Medulla oblongata (tissue), 1 donor: ENCODE data around the gene OR1M1.
A peak's percentile ranks its signal among the peaks of the same experiment; 100 is the strongest.

ENCODE experiments used
- DNase-seq: peaks from one replicate; pipeline ENCODE4 v3.0.0-alpha.2; 2015; ENCODE audit errors: extremely low spot score

The OR1M1 gene

GRCh38 chr19:9075064-9075949 lies 11.6 kb upstream of the OR1M1 start:
- DNase-seq, result peak; percentile 64

GRCh38 chr19:9076901-9077300 lies 10.0 kb upstream of the OR1M1 start:
- no peak for DNase-seq

GRCh38 chr19:9078651-9079050 lies 8.2 kb upstream of the OR1M1 start:
- no peak for DNase-seq

GRCh38 chr19:9107375-9107774 lies 20.5 kb downstream of the OR1M1 start, which contains the start of gene OR7G2:
TSS of gene OR7G2 (minus strand) at chr19:9107475. CDS start at chr19:9103243, 4,232 bp downstream.
- DNase-seq, result no peak

GRCh38 chr19:9109959-9110358 lies 23.1 kb downstream of the OR1M1 start:
- DNase-seq, result no peak

- DNase-seq, result no peak
Observed at GRCh38 chr19:9115307-9115813, 28.5 kb downstream of the OR1M1 start, which contains the start of gene OR7G1. TSS of gene OR7G1 (minus strand) at chr19:9115763. CDS start at chr19:9115763, 0 bp downstream.

GRCh38 chr19:9116547-9116946 lies 29.7 kb downstream of the OR1M1 start:
- no peak for DNase-seq

- DNase-seq, result no peak
Observed at GRCh38 chr19:9126900-9127405, 40.1 kb downstream of the OR1M1 start, which contains the start of gene OR7G3. TSS of gene OR7G3 (minus strand) at chr19:9126950. CDS start at chr19:9126950, 0 bp downstream.

GRCh38 chr19:9128171-9128570 lies 41.3 kb downstream of the OR1M1 start:
- DNase-seq, result no peak

GRCh38 chr19:9130965-9131364 lies 44.1 kb downstream of the OR1M1 start:
- peak; percentile 13 for DNase-seq

- no peak for DNase-seq
Observed at GRCh38 chr19:9132422-9132821, 45.6 kb downstream of the OR1M1 start.

- DNase-seq, result no peak
Observed at GRCh38 chr19:9139609-9140158, 52.8 kb downstream of the OR1M1 start.

- DNase-seq, result peak; percentile 98
Observed at GRCh38 chr19:9140159-9140874, 53.5 kb downstream of the OR1M1 start, which contains the start of gene ZNF317. TSS of gene ZNF317 (plus strand) at chr19:9140397. CDS start at chr19:9156017, 15,620 bp downstream.

- DNase-seq, result no peak
Observed at GRCh38 chr19:9144920-9145319, 58.1 kb downstream of the OR1M1 start.
